Transverse colon (tissue), 4 donors: Measurements from ENCODE around the gene PCDHGB5.

Experiments used
- CTCF ChIP-seq, 5 experiments: fragments of 200-600 bp in 3 of 5; fragments of 450-650 bp in 2 of 5; sonication (generic) in 3 of 5; IDR thresholded peaks; 1 replicate in 2 of 5; 2 replicates in 3 of 5; pipeline ENCODE4 v1.5.1; 2016 to 2017; ENCODE audit warnings: antibody characterized with exemption in 5 of 5, inconsistent platforms in 3 of 5, mild to moderate bottlenecking in 2 of 5, moderate library complexity in 1 of 5
- POLR2A ChIP-seq: fragments of 450-650 bp; IDR thresholded peaks from one replicate; pipeline ENCODE4 v1.6.1; 2016; ENCODE audit warnings: antibody characterized with exemption, mild to moderate bottlenecking, moderate library complexity
- POLR2AphosphoS5 ChIP-seq, 3 donors: sonication (generic); formaldehyde crosslinking; IDR thresholded peaks; one replicate each; pipeline ENCODE4 v1.6.1; 2016; ENCODE audit warnings: antibody characterized with exemption in 3 of 3

DNA sequence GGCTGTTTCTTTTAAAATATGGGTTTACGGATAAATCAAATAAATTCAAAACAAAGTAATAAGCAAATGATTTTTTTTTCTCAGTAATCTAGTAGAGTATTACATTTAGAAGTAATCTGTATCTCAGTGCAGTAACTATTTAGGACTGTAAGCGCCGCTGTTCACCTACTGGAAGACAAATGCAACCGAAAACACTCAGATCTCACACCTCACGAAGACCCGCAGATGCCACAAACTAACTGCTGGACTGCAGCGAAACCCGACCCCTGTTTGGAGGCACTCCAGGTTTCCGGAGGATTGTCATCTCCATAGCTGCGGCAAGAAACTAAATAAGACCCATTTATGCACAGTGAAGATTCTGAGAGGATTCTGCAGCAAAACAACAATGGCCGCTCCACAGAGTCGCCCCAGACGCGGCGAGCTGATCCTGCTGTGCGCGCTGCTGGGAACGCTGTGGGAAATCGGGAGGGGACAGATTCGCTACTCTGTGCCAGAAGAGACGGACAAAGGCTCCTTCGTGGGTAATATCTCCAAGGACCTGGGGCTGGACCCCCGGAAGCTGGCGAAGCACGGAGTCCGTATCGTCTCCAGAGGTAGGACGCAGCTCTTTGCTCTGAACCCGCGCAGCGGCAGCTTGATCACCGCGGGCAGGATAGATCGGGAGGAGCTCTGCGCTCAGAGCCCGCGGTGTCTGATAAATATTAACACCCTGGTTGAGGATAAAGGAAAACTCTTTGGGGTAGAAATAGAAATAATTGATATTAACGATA, 5.1 kb upstream of the PCDHGB5 start, which contains the start of gene PCDHGA8:
- TF ChIP-seq CTCF (IDR thresholded peaks at IDR 0.05): no peak
- no peak for TF ChIP-seq POLR2AphosphoS5 (IDR thresholded peaks at IDR 0.05)
- TF ChIP-seq POLR2A: no peak
